H1 (cell line): ENCODE data around the gene PRKCA. TPM values are rescaled to one million over a fixed set of nuclear protein-coding genes. Genes with fewer than 3 reads are reported as not detected.

Experiments used
- CTCF ChIA-PET: fragments of 300-600 bp; sonication (Branson Sonifier 250); formaldehyde crosslinking; loops from one replicate; lab custom pipeline; 2021; ENCODE audit not compliant: partially characterized antibody; lab: Charles Lee
- POLR2A ChIA-PET: fragments of 300-600 bp; sonication (Branson Sonifier 250); formaldehyde crosslinking; loops from one replicate; lab custom pipeline; 2021; ENCODE audit warnings: inconsistent platforms; ENCODE audit not compliant: partially characterized antibody; lab: Charles Lee
- DNase-seq, 2 experiments: peaks; one replicate each; pipeline versions ENCODE4 v3.0.0 to v3.0.0-alpha.2; 2010 to 2022; ENCODE audit warnings: low spot score in 2 of 2, low read depth in 1 of 2, mixed read lengths in 1 of 2
- FAIRE-seq: peaks from 2 replicates; lab custom pipeline; 2011; peaks lifted over from hg19 to GRCh38; lab: Jason Lieb, UNC
- H2AFZ ChIP-seq: 2 replicates; pipeline ENCODE4 v1.8.1; 2012; ENCODE audit warnings: low read length, inconsistent platforms
- H2AK5ac ChIP-seq: 2 replicates; pipeline ENCODE4 v1.6.1; 2013; ENCODE audit warnings: low read depth, low read length
- H2BK120ac ChIP-seq: replicated peaks from 2 replicates; pipeline ENCODE3; 2013; ENCODE audit warnings: low read depth, low read length, inconsistent platforms
- H2BK12ac ChIP-seq: 2 replicates; pipeline ENCODE4 v1.6.1; 2013; ENCODE audit warnings: low read depth, low read length
- H2BK15ac ChIP-seq: 2 replicates; pipeline ENCODE4 v1.6.1; 2013; ENCODE audit warnings: low read length
- H2BK20ac ChIP-seq: 2 replicates; pipeline ENCODE4 v1.6.1; 2013; ENCODE audit warnings: low read length
- H2BK5ac ChIP-seq: 2 replicates; pipeline ENCODE4 v1.6.1; 2013; ENCODE audit warnings: low read depth, low read length
- H3K14ac ChIP-seq: 2 replicates; pipeline ENCODE4 v1.6.1; 2013; ENCODE audit warnings: inconsistent platforms; ENCODE audit not compliant: insufficient read length
- H3K18ac ChIP-seq: 2 replicates; pipeline ENCODE4 v1.6.1; 2013; ENCODE audit warnings: low read length; ENCODE audit errors: extremely low read depth
- H3K23ac ChIP-seq: 2 replicates; pipeline ENCODE4 v1.6.1; 2013; ENCODE audit warnings: inconsistent platforms; ENCODE audit not compliant: insufficient read length
- H3K23me2 ChIP-seq: 2 replicates; pipeline ENCODE4 v1.6.1; 2013; ENCODE audit warnings: low read depth, low read length
- H3K27ac ChIP-seq: 2 replicates; pipeline ENCODE4 v1.6.1; 2011; ENCODE audit warnings: low read depth, low read length, inconsistent platforms
- H3K27me3 ChIP-seq, 4 experiments: replicated peaks in 1 of 4; 1 replicate in 1 of 4; 2 replicates in 3 of 4; pipeline versions ENCODE4 v1.6.1 to v1.8.1; 2011 to 2013; ENCODE audit warnings: low read length in 3 of 4, mild to moderate bottlenecking in 3 of 4, inconsistent platforms in 2 of 4, mixed read lengths in 2 of 4, moderate library complexity in 1 of 4; ENCODE audit not compliant: control insufficient read depth in 3 of 4, insufficient read depth in 3 of 4; ENCODE audit errors: extremely low read depth in 1 of 4
- H3K36me3 ChIP-seq, 4 experiments: 2 replicates each; pipeline versions ENCODE4 v1.6.1 to v1.8.1; 2011 to 2013; ENCODE audit warnings: mild to moderate bottlenecking in 4 of 4, low read length in 3 of 4, moderate library complexity in 2 of 4, control low read depth in 1 of 4, inconsistent platforms in 1 of 4; ENCODE audit not compliant: insufficient read depth in 4 of 4, control insufficient read depth in 2 of 4
- H3K4ac ChIP-seq: replicated peaks from 2 replicates; pipeline ENCODE3; 2013; ENCODE audit warnings: low read length, low read depth, mixed read lengths, inconsistent platforms; ENCODE audit not compliant: insufficient read length
- H3K4me1 ChIP-seq, 4 experiments: replicated peaks in 1 of 4; 1 replicate in 1 of 4; 2 replicates in 3 of 4; pipeline versions ENCODE4 v1.6.1 to v1.8.1; 2011 to 2013; ENCODE audit warnings: low read length in 3 of 4, inconsistent platforms in 2 of 4, mixed read lengths in 1 of 4; ENCODE audit not compliant: insufficient read depth in 4 of 4, control insufficient read depth in 3 of 4
- H3K4me2 ChIP-seq, 2 experiments: 2 replicates each; pipeline versions ENCODE4 v1.6.1 to v1.8.1; 2011 to 2013; ENCODE audit warnings: low read depth in 2 of 2, low read length in 2 of 2, control low read depth in 1 of 2, inconsistent platforms in 1 of 2, mild to moderate bottlenecking in 1 of 2; ENCODE audit not compliant: insufficient read depth in 1 of 2
- H3K4me3 ChIP-seq, 4 experiments: fragments of 200-600, 300-600 bp in 1 of 4; sonication (generic), shearing (Covaris generic), sonication (Bioruptor Twin) in 1 of 4; 2 replicates each; pipeline versions ENCODE4 v1.5.1 to v1.8.1; 2011 to 2016; ENCODE audit warnings: low read length in 4 of 4, low read depth in 3 of 4, control low read depth in 2 of 4, inconsistent platforms in 2 of 4, mild to moderate bottlenecking in 2 of 4, mixed read lengths in 1 of 4, moderate library complexity in 1 of 4; ENCODE audit not compliant: insufficient read depth in 2 of 4; ENCODE audit errors: extremely low read depth in 1 of 4
- H3K56ac ChIP-seq: replicated peaks from 2 replicates; pipeline ENCODE3; 2013; ENCODE audit warnings: low read depth, mild to moderate bottlenecking, mixed read lengths, low read length, inconsistent platforms; ENCODE audit not compliant: insufficient read length
- H3K79me1 ChIP-seq: 2 replicates; pipeline ENCODE4 v1.6.1; 2013; ENCODE audit warnings: low read depth, low read length, control low read depth
- H3K79me2 ChIP-seq, 2 experiments: 2 replicates each; pipeline versions ENCODE4 v1.6.1 to v1.8.1; 2012 to 2013; ENCODE audit warnings: low read length in 2 of 2, mild to moderate bottlenecking in 2 of 2, inconsistent platforms in 1 of 2; ENCODE audit not compliant: insufficient read depth in 2 of 2, control insufficient read depth in 1 of 2
- H3K9ac ChIP-seq, 4 experiments: replicated peaks in 1 of 4; 1 replicate in 1 of 4; 2 replicates in 3 of 4; pipeline versions ENCODE4 v1.6.1 to v1.8.1; 2011 to 2013; ENCODE audit warnings: low read depth in 3 of 4, low read length in 3 of 4, control low read depth in 2 of 4, mild to moderate bottlenecking in 2 of 4, moderate library complexity in 2 of 4, inconsistent platforms in 1 of 4; ENCODE audit errors: extremely low read depth in 1 of 4
- H3K9me3 ChIP-seq, 2 experiments: 2 replicates each; pipeline versions ENCODE4 v1.6.1 to v1.8.1; 2012 to 2013; ENCODE audit warnings: mild to moderate bottlenecking in 2 of 2, moderate library complexity in 2 of 2, control low read depth in 1 of 2, inconsistent platforms in 1 of 2, low read depth in 1 of 2, low read length in 1 of 2, mixed read lengths in 1 of 2; ENCODE audit not compliant: insufficient read depth in 2 of 2
- H4K20me1 ChIP-seq, 2 experiments: replicated peaks in 1 of 2; 2 replicates each; pipeline versions ENCODE3 to v1.8.1; 2011 to 2013; ENCODE audit warnings: inconsistent platforms in 2 of 2, low read length in 2 of 2, mild to moderate bottlenecking in 1 of 2; ENCODE audit not compliant: insufficient read depth in 2 of 2, control insufficient read depth in 1 of 2
- H4K5ac ChIP-seq: 2 replicates; pipeline ENCODE4 v1.6.1; 2013; ENCODE audit warnings: low read length, low read depth, mixed read lengths, inconsistent platforms; ENCODE audit not compliant: insufficient read length
- H4K8ac ChIP-seq: 2 replicates; pipeline ENCODE4 v1.8.0; 2013; ENCODE audit warnings: mild to moderate bottlenecking, moderate library complexity, low read length, inconsistent platforms; ENCODE audit not compliant: insufficient read depth; ENCODE audit errors: extremely low read depth
- H4K91ac ChIP-seq: replicated peaks from 2 replicates; pipeline ENCODE3; 2013; ENCODE audit warnings: low read length, mixed read lengths, inconsistent platforms; ENCODE audit not compliant: insufficient read length
- GTF2F1 ChIP-seq: IDR thresholded peaks from 2 replicates; pipeline ENCODE4 v1.6.1; 2012; ENCODE audit warnings: low read depth, low read length, improper control_type of control experiment, borderline replicate concordance
- MAFK ChIP-seq: IDR thresholded peaks from 2 replicates; pipeline ENCODE4 v1.6.1; 2012; ENCODE audit warnings: low read depth, mild to moderate bottlenecking, improper control_type of control experiment, low read length
- WGBS, 2 experiments: shearing (Covaris generic) in 1 of 2; methylation state at CpG; one replicate each; pipeline versions ENCODE4 v1.1.6 to v1.1.7; 2013 to 2015; ENCODE audit warnings: low lambda C conversion rate in 2 of 2, mixed read lengths in 2 of 2, inconsistent platforms in 1 of 2, low coverage in 1 of 2, missing lambda C conversion rate in 1 of 2; ENCODE audit not compliant: insufficient replicate concordance in 2 of 2, insufficient coverage in 1 of 2, insufficient read length in 1 of 2; ENCODE audit errors: extremely low coverage in 1 of 2, missing lambda C conversion rate in 1 of 2; 5-methylcytosine and 5-hydroxymethylcytosine counted together
- polyA plus RNA-seq, 7 experiments: library from polyadenylated mRNA; depleted of rRNA in 3 of 7; stranded (reverse) in 5 of 7; unstranded in 2 of 7; fragments of >200 nt in 5 of 7; fragments of 200-250 nt in 2 of 7; gene quantifications; 1 replicate in 5 of 7; 2 replicates in 1 of 7; 4 replicates in 1 of 7; pipeline versions ENCODE4 v1.2.1 to v1.2.3, GENCODE V29; 2011 to 2013; ENCODE audit warnings: missing spikeins in 2 of 7, mixed read lengths in 2 of 7
- total RNA-seq: library from RNA; stranded (reverse); fragmentation: NEBNext Ultra II Directional; extraction: Animal tissue kit (Norgen Biotek cat#: 25700); gene quantifications from 2 replicates; pipeline ENCODE4 v1.2.1, GENCODE V29; 2021

Gene PRKCA
- total and polyA plus RNA-seq, 2 of the 8 experiments (the other 6 are each of a cell fraction or from before 2014, with no cell fraction given) = 5.8 to 17.8 TPM

DNA sequence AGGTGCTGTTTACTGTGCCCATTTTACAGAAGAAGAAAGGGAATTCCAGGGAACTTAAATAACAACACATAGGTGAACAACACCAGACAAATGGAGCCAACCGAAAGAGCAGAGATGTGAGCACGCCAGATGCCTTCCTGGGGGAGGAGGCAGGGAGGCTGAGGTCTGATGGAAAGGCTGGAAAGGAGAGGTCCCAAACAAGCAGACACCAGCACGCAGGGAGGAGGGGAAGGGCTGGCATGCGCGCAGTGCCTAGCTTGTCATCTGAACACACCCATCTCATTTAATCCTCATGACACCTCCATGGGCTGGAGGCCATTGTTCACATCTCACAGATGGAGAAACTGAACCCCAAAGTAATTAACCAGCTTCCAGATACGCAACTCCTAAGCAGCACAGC, 511.6 kb downstream of the PRKCA start:
- WGBS, 2 experiments = 88% methylated on average over 6 of the region's 6 CpGs; no CpG with 5 or more reads in 1 of the 2 experiments
- Histone ChIP-seq H3K27ac (no peak overlapping the region), H3K4me3 (no peak overlapping the region), H3K27me3 (no peaks in the 10 kb centered on the region), H4K91ac (no peak overlapping the region), H2AFZ (no peak overlapping the region), H2AK5ac (no peak overlapping the region), H2BK12ac (no peak overlapping the region; the same call in 1 of the 2 replicates), H4K5ac (no peak overlapping the region), H3K4me2 (no peak overlapping the region), H3K4me1 (no peaks in the 10 kb centered on the region), H3K23ac (no peak overlapping the region), H4K8ac (no peak overlapping the region), H2BK15ac (no peak overlapping the region), H3K18ac (no peak overlapping the region), H2BK120ac (no peak overlapping the region), H3K56ac (no peak overlapping the region), H3K14ac (no peak overlapping the region), H3K4ac (no peak overlapping the region), H2BK20ac (0 out of 2 replicates have a peak overlapping the region, but pooled peaks have one; percentile 10), H3K79me1 (no peaks in the 10 kb centered on the region), H2BK5ac (peak overlapping the region; percentile 23; the same call in 1 of the 2 replicates), H3K9me3 (peaks cover 6 to 11% of the 10 kb centered on the region in 2 experiments; a peak in 3 of 4 replicates), H3K23me2 (no peaks in the 10 kb centered on the region), H4K20me1 (no peaks in the 10 kb centered on the region), H3K36me3 (no peaks in the 10 kb centered on the region), H3K9ac (no peak overlapping the region), H3K79me2 (no peaks in the 10 kb centered on the region)
- POLR2A ChIA-PET = interaction anchor here (1.2 to 1.7 kb wide), 2 partner anchors 16 to 22 kb away, joined by 3 to 4 read pairs; no protein-coding TSS in a partner anchor
- FAIRE-seq (no peak), DNase-seq (no peak)
- CTCF ChIA-PET = interaction anchor here (0.6 to 1.8 kb wide), 4 partner anchors 17 to 39 kb away, joined by 3 to 6 read pairs (median 3); no protein-coding TSS in a partner anchor
- no peak for TF ChIP-seq GTF2F1
- TF ChIP-seq MAFK = no peak
